GM21515 (cell line): Measurements from ENCODE around the gene MSANTD1.

Experiments
- ATAC-seq: cut with Tn5 transposase; IDR thresholded peaks from one replicate; pipeline ENCODE4 v1.9.1; 2021; ENCODE audit not compliant: unreplicated experiment

The MSANTD1 gene

GRCh38 chr4:3215733-3216132 lies 33.2 kb upstream of the MSANTD1 start:
- no peak for ATAC-seq

DNA sequence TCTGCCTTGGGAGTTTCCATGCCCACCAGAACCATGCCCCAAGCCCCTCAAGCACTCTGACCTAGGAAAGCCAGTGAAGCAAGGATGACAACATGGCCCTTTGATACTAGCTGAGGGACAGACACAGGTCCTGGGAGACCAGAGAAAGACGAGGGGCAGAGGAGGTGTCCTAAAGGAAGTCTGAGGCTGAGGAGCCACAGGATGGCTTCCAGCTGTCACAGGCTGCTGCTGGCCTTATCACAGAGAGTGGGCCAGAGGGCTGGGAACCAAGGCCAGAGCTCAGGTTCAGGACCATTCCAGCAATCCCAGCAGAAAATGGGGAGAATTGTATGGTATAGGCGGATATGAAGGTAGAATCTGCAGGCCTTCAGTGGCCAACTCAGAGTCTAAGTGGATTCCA lies 31.7 kb upstream of the MSANTD1 start:
- ATAC-seq, result no peak

- ATAC-seq, result no peak
Observed at GRCh38 chr4:3217771-3218170, 31.2 kb upstream of the MSANTD1 start.

GRCh38 chr4:3218824-3219760 lies 29.9 kb upstream of the MSANTD1 start:
- ATAC-seq, result no peak

DNA sequence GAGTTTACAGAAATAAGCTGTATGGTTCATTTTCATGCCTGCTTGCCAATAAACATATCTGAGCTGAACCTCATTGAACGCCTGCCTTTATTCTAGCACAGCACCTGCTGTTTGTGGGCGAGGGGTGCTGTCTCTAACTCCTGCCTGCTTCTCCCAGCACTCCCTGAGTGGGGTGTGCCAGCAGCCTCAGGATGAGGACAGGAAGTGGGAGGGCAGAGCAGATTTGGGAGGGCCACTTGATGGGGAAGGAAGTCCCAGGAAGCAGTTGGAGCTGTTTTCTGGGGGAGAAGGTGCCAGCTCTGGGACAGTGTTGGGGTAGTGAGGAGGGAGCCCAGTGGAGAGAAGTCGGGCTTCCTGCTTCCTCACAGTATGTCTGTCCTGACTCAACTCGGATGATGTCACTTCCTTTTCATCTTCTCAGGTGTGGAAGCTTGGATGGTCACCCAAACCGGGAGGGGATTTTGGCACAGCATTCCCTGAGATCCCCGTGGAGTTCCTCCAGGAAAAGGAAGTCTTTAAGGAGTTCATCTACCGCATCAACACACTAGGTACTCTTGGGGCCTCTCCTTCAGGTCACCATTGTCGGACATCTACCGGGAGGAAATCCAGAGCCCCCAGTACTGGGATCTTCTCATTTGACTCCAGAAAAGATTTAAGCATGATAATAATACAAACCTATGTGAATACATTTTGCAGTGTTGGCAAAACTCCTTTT lies 29.0 kb upstream of the MSANTD1 start:
- ATAC-seq, result no peak

GRCh38 chr4:3220476-3221183 lies 28.3 kb upstream of the MSANTD1 start:
- ATAC-seq, result no peak

DNA sequence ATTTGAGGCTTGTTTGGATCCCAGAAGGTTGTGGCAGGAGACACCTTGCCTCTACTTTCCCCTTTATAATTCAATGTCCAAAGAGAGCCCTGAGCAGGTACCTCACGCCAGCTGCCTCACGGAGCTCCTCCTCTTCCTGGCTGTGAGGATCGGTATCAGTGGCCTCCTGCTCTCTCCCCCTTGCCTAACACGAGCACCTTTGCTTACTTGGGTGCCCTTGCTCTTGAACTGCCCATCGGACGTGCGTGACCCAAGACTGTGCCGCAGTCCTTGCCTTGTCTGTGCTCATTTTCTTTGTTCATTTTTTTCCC lies 27.8 kb upstream of the MSANTD1 start:
- ATAC-seq, result no peak

DNA sequence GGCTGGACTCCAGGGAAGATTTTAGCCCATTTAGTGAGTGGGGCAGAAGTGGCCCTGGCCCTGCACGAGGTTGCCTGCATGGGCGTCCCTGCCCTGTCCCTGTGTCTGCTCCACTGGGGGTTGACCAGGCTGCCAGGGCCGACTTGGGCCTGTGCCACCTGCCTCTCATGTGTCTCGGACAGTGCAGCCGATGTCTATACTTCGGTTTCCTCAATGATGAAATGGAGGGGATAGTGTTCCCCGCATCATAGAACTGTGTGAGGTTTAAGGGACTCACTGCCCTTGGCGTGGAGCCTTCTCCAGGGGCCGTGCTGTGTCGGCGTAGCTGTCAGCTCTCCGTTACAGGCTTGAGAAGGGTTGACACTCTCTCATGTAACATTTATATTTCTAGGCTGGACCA lies 27.0 kb upstream of the MSANTD1 start:
- ATAC-seq, result no peak

- ATAC-seq, result no peak
Observed at GRCh38 chr4:3223346-3223745, 25.6 kb upstream of the MSANTD1 start.

- no peak for ATAC-seq
Observed at GRCh38 chr4:3223956-3224748, 24.8 kb upstream of the MSANTD1 start.

GRCh38 chr4:3225071-3225850 lies 23.7 kb upstream of the MSANTD1 start:
- no peak for ATAC-seq

- ATAC-seq, result no peak
Observed at GRCh38 chr4:3225936-3226335, 23.0 kb upstream of the MSANTD1 start.

GRCh38 chr4:3226467-3226866 lies 22.5 kb upstream of the MSANTD1 start:
- no peak for ATAC-seq

GRCh38 chr4:3226944-3227343 lies 22.0 kb upstream of the MSANTD1 start:
- ATAC-seq, result no peak

DNA sequence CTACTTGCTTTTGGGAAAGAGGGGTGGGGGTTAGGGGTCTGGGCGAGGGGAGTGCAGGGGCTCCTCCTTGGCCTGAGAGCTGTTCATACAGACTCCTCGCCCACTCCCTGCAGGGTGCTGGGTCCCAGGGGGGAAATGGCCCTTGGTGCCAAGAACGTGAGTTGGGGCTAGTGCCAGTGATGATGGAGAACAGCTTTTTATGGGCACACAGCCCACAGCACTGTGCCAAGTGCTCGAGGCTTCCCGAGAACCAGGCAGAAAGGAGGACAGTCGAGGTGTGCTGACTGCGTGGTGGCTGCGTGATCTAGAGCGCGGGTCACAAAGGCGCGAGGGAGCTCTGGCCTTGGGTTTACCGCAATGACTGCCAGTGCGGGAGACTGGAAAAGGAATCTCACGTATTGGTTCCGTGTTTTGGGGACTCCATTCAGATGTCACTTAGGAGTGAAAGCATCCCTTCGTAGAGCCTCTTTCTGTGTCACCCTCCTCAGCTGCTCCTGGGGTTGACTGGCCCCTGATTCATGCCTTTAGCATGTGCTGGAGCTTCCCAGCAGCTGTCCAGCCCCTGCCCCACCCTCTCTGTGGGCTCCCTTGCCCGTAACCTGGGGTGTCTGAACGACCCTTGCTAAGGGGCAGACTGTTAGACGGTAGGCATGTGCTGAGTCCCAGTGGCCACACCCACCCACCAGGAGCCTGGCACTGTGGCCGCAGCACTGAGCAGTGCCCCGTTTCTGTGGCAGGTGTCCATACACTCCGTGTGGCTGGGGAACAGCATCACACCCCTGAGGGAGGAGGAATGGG lies 20.9 kb upstream of the MSANTD1 start:
- ATAC-seq, result no peak

- ATAC-seq, result no peak
Observed at GRCh38 chr4:3228881-3229280, 20.1 kb upstream of the MSANTD1 start.

GRCh38 chr4:3229328-3229727 lies 19.6 kb upstream of the MSANTD1 start:
- ATAC-seq, result no peak

- no peak for ATAC-seq
Observed at GRCh38 chr4:3229964-3230363, 19.0 kb upstream of the MSANTD1 start.

DNA sequence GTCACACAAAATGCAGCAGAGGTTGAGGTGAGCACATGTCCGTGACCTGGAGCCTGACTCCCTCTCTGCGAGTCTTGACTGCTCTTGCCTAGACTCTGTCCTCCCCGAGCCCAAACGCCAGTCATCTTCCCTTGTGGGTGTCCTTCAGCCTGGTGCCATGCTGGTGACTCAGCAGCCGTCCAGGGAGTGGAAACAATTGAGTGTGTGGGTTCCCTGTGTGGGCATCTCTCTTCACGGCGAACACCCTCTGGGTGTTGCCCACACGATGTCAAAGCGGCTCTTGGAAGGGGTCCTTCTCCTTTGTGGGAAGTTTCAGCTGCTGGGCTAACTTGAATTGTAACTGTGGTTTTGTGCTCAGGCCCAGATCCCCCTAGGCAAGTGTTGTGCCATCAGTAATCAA lies 17.5 kb upstream of the MSANTD1 start:
- ATAC-seq, result no peak
